Keratinocyte (primary cell): Measurements from ENCODE around the gene SIM2. TPM values are rescaled to one million over a fixed set of nuclear protein-coding genes. Genes with fewer than 3 reads are reported as not detected.

Source experiments
- DNase-seq: peaks from one replicate; pipeline ENCODE4 v3.0.0-alpha.2; 2011; ENCODE audit warnings: low read depth, missing footprints, low spot score
- FAIRE-seq: peaks from 2 replicates; lab custom pipeline; 2011; peaks lifted over from hg19 to GRCh38; lab: Jason Lieb, UNC
- H2AFZ ChIP-seq: 2 replicates; pipeline ENCODE4 v1.6.0; 2012; ENCODE audit warnings: low read length, control low read depth, inconsistent platforms; ENCODE audit not compliant: control insufficient read depth
- H3K27ac ChIP-seq: 2 replicates; pipeline ENCODE4 v1.5.1; 2011; ENCODE audit warnings: low read length; ENCODE audit not compliant: control insufficient read depth, insufficient read depth
- H3K27me3 ChIP-seq: 3 replicates; pipeline ENCODE4 v1.6.0; 2011; ENCODE audit warnings: low read length; ENCODE audit not compliant: control insufficient read depth, insufficient read depth; ENCODE audit errors: extremely low read depth
- H3K36me3 ChIP-seq, 2 experiments: 2 replicates in 1 of 2; 3 replicates in 1 of 2; pipeline ENCODE4 v1.5.1; 2011; ENCODE audit warnings: low read length in 2 of 2, mild to moderate bottlenecking in 1 of 2; ENCODE audit not compliant: control insufficient read depth in 2 of 2, insufficient read depth in 2 of 2; ENCODE audit errors: extremely low read depth in 1 of 2
- H3K4me1 ChIP-seq: 3 replicates; pipeline ENCODE4 v1.5.1; 2011; ENCODE audit warnings: low read length; ENCODE audit not compliant: control insufficient read depth, insufficient read depth; ENCODE audit errors: extremely low read depth
- H3K4me2 ChIP-seq: 3 replicates; pipeline ENCODE4 v1.6.0; 2011; ENCODE audit warnings: low read depth, low read length; ENCODE audit not compliant: control insufficient read depth, insufficient read depth; ENCODE audit errors: extremely low read depth
- H3K4me3 ChIP-seq, 3 experiments: fragments of 200-600 bp in 1 of 3; sonication (generic) in 1 of 3; 2 replicates in 2 of 3; 3 replicates in 1 of 3; pipeline ENCODE4 v1.5.1; 2011 to 2016; ENCODE audit warnings: low read length in 3 of 3, mild to moderate bottlenecking in 3 of 3, control low read depth in 2 of 3, inconsistent platforms in 1 of 3, low read depth in 1 of 3, mixed read lengths in 1 of 3, mixed run types in 1 of 3, moderate library complexity in 1 of 3; ENCODE audit not compliant: control insufficient read depth in 2 of 3, insufficient read depth in 2 of 3; ENCODE audit errors: extremely low read depth in 1 of 3
- H3K79me2 ChIP-seq: 2 replicates; pipeline ENCODE4 v1.6.0; 2012; ENCODE audit warnings: low read length; ENCODE audit not compliant: control insufficient read depth, insufficient read depth
- H3K9ac ChIP-seq: 3 replicates; pipeline ENCODE4 v1.6.0; 2011; ENCODE audit warnings: low read length; ENCODE audit not compliant: control insufficient read depth, insufficient read depth; ENCODE audit errors: extremely low read depth
- H3K9me1 ChIP-seq: 3 replicates; pipeline ENCODE4 v1.6.0; 2011; ENCODE audit warnings: low read length; ENCODE audit not compliant: control insufficient read depth, insufficient read depth; ENCODE audit errors: extremely low read depth
- H3K9me3 ChIP-seq: 2 replicates; pipeline ENCODE4 v1.5.1; 2012; ENCODE audit warnings: low read depth, low read length; ENCODE audit not compliant: control insufficient read depth
- H4K20me1 ChIP-seq: 3 replicates; pipeline ENCODE4 v1.6.0; 2011; ENCODE audit warnings: low read length; ENCODE audit not compliant: control insufficient read depth, insufficient read depth; ENCODE audit errors: extremely low read depth
- CTCF ChIP-seq, 3 experiments: IDR thresholded peaks in 1 of 3; conservative IDR thresholded peaks in 1 of 3; optimal IDR thresholded peaks in 1 of 3; 2 replicates in 2 of 3; 3 replicates in 1 of 3; pipeline versions ENCODE3 to v1.5.1; 2011; ENCODE audit warnings: low read length in 3 of 3, mild to moderate bottlenecking in 3 of 3, moderate library complexity in 2 of 3, control low read depth in 1 of 3, inconsistent platforms in 1 of 3; ENCODE audit not compliant: insufficient read depth in 2 of 3; ENCODE audit errors: extremely low read depth in 1 of 3
- EZH2 ChIP-seq: IDR thresholded peaks from one replicate; pipeline ENCODE4 v1.6.1; 2012; ENCODE audit warnings: inconsistent platforms, mild to moderate bottlenecking, low read length, moderate library complexity
- dilution Hi-C: fragments of 300-500 bp; cut with MboI; formaldehyde crosslinking; loops from one replicate; pipeline ENCODE4 v1.7.0; 2020; ENCODE audit warnings: low sequenced_read_pairs; ENCODE audit not compliant: extremely low pct_ligation_motif_present
- polyA plus RNA-seq, 5 experiments: library from polyadenylated mRNA; depleted of rRNA in 3 of 5; stranded (reverse) in 3 of 5; stranded (forward) in 1 of 5; unstranded in 1 of 5; fragments of >200 nt; gene quantifications; 1 replicate in 1 of 5; 2 replicates in 3 of 5; 3 replicates in 1 of 5; pipeline versions ENCODE4 v1.2.1 to v1.2.3, GENCODE V29; 2011 to 2012; ENCODE audit warnings: missing spikeins in 2 of 5, low read depth in 1 of 5, low replicate concordance in 1 of 5

SIM2 gene
- polyA plus RNA-seq, 1 donor (not counting 4 experiments of a cell fraction or from before 2014, with no cell fraction given): 0.05 TPM

GRCh38 chr21:36684957-36685714 lies 13.8 kb upstream of the SIM2 start:
- H3K36me3 ChIP-seq: no peaks in the 10 kb centered on the region
- no peaks in the 10 kb centered on the region for H3K9me3 ChIP-seq
- H3K27me3 ChIP-seq: peaks cover 32% of the 10 kb centered on the region
- DNase-seq (no peak), FAIRE-seq (no peak)
- dilution Hi-C loops: no loop called here
- no peak overlapping the region for H3K4me3 ChIP-seq
- H3K9ac ChIP-seq: no peak overlapping the region
- H3K4me2 ChIP-seq: no peak overlapping the region
- H3K9me1 ChIP-seq: no peaks in the 10 kb centered on the region
- TF ChIP-seq CTCF (optimal IDR thresholded peaks at IDR 0.05 in 1 of 3, IDR thresholded peaks at IDR 0.05 in 1 of 3, conservative IDR thresholded peaks at IDR 0.05 in 1 of 3; ENCODE audit: extremely low read depth in 1 of 3, insufficient read depth in 2 of 3, low read length in 3 of 3): no peak
- TF ChIP-seq EZH2: no peak
- peaks cover 4% of the 10 kb centered on the region for H4K20me1 ChIP-seq
- H3K27ac ChIP-seq: no peak overlapping the region
- H3K79me2 ChIP-seq: no peaks in the 10 kb centered on the region
- H3K4me1 ChIP-seq: no peaks in the 10 kb centered on the region
- H2AFZ ChIP-seq: no peak overlapping the region

- no peaks in the 10 kb centered on the region for H3K9me1 ChIP-seq
- no peak overlapping the region for H3K27ac ChIP-seq
- no peak for TF ChIP-seq EZH2
- no peak for TF ChIP-seq CTCF (optimal IDR thresholded peaks at IDR 0.05 in 1 of 3, IDR thresholded peaks at IDR 0.05 in 1 of 3, conservative IDR thresholded peaks at IDR 0.05 in 1 of 3; ENCODE audit: extremely low read depth in 1 of 3, insufficient read depth in 2 of 3, low read length in 3 of 3)
- H3K4me3 ChIP-seq: no peak overlapping the region
- no peak overlapping the region for H2AFZ ChIP-seq
- DNase-seq (no peak), FAIRE-seq (no peak)
- no peaks in the 10 kb centered on the region for H3K4me1 ChIP-seq
- H3K9me3 ChIP-seq: no peaks in the 10 kb centered on the region
- dilution Hi-C loops: no loop called here
- peaks cover 4% of the 10 kb centered on the region for H4K20me1 ChIP-seq
- H3K36me3 ChIP-seq: no peaks in the 10 kb centered on the region
- peaks cover 50% of the 10 kb centered on the region for H3K27me3 ChIP-seq
- H3K4me2 ChIP-seq: no peak overlapping the region
- no peak overlapping the region for H3K9ac ChIP-seq
- no peaks in the 10 kb centered on the region for H3K79me2 ChIP-seq
These were observed 12.0 kb upstream of the SIM2 start for GRCh38 chr21:36686955-36687354.
